IMR-90 (cell line): ENCODE results near the gene SCAF4. TPM values are rescaled to one million over a fixed set of nuclear protein-coding genes. Genes with fewer than 3 reads are reported as not detected.

Experiments used
- ATAC-seq: fragments of 200-7000 bp; cut with Tn5 transposase; 2 replicates; pipeline ENCODE4 v1.9.1; 2020; ENCODE audit warnings: low read depth, mild to moderate bottlenecking, moderate library complexity
- BruUV-seq: library from RNA; stranded (reverse); fragments of 400-500 nt; replicated peaks from 2 replicates; lab custom pipeline; 2021; lab: Mats Ljungman, UMichigan
- CTCF ChIA-PET: fragments of 300-600 bp; formaldehyde crosslinking; extraction: SDS; loops from one replicate; lab custom pipeline; 2021; ENCODE audit warnings: antibody characterized with exemption; lab: Yijun Ruan, JAX
- POLR2A ChIA-PET: fragments of 300-600 bp; sonication (Branson Sonifier 250); formaldehyde crosslinking; loops from one replicate; lab custom pipeline; 2022; ENCODE audit warnings: antibody characterized with exemption; ENCODE audit not compliant: unreplicated experiment; lab: Charles Lee
- DNase-seq: peaks from one replicate; pipeline ENCODE4 v3.0.0; 2013
- H2AFZ ChIP-seq: replicated peaks from 2 replicates; pipeline ENCODE3; 2013; ENCODE audit warnings: low read length, mild to moderate bottlenecking; ENCODE audit not compliant: poor library complexity
- H2AK5ac ChIP-seq: 2 replicates; pipeline ENCODE4 v1.6.1; 2013; ENCODE audit warnings: low read depth, low read length, inconsistent platforms
- H2AK9ac ChIP-seq: replicated peaks from 2 replicates; pipeline ENCODE3; 2013; ENCODE audit warnings: mild to moderate bottlenecking, low read depth, low read length, moderate library complexity; ENCODE audit not compliant: poor library complexity
- H2BK120ac ChIP-seq: 2 replicates; pipeline ENCODE4 v1.6.1; 2013; ENCODE audit warnings: low read depth, low read length, inconsistent platforms
- H2BK15ac ChIP-seq: 3 replicates; pipeline ENCODE4 v1.6.1; 2013; ENCODE audit warnings: low read depth, low read length, inconsistent platforms
- H2BK20ac ChIP-seq: 2 replicates; pipeline ENCODE4 v1.6.1; 2013; ENCODE audit warnings: low read depth, mild to moderate bottlenecking, inconsistent platforms, low read length, moderate library complexity
- H2BK5ac ChIP-seq: 2 replicates; pipeline ENCODE4 v1.6.1; 2013; ENCODE audit warnings: mild to moderate bottlenecking, low read depth, low read length, inconsistent platforms; ENCODE audit not compliant: poor library complexity, severe bottlenecking
- H3K14ac ChIP-seq: replicated peaks from 2 replicates; pipeline ENCODE4 v1.6.1; 2013; ENCODE audit warnings: low read depth, low read length, inconsistent platforms
- H3K18ac ChIP-seq: 2 replicates; pipeline ENCODE4 v1.6.1; 2013; ENCODE audit warnings: low read depth, low read length, control low read depth
- H3K23ac ChIP-seq: 2 replicates; pipeline ENCODE4 v1.6.1; 2013; ENCODE audit warnings: low read depth, low read length, inconsistent platforms
- H3K27ac ChIP-seq: 2 replicates; pipeline ENCODE4 v1.5.1; 2013; ENCODE audit warnings: mild to moderate bottlenecking, control low read depth, low read length; ENCODE audit not compliant: insufficient read depth
- H3K27me3 ChIP-seq: 2 replicates; pipeline ENCODE4 v1.6.1; 2013; ENCODE audit warnings: low read length; ENCODE audit not compliant: control insufficient read depth, insufficient read depth
- H3K36me3 ChIP-seq: 2 replicates; pipeline ENCODE4 v1.6.1; 2013; ENCODE audit warnings: low read length, mixed read lengths; ENCODE audit not compliant: control insufficient read depth, insufficient read depth
- H3K4ac ChIP-seq: 2 replicates; pipeline ENCODE4 v1.6.1; 2013; ENCODE audit warnings: low read depth, low read length, inconsistent platforms
- H3K4me1 ChIP-seq: 2 replicates; pipeline ENCODE4 v1.6.1; 2013; ENCODE audit warnings: low read length, mixed read lengths; ENCODE audit not compliant: control insufficient read depth, insufficient read depth
- H3K4me2 ChIP-seq: 2 replicates; pipeline ENCODE4 v1.6.1; 2013; ENCODE audit warnings: low read depth, mild to moderate bottlenecking, control low read depth, low read length, moderate library complexity
- H3K4me3 ChIP-seq: 2 replicates; pipeline ENCODE4 v1.5.1; 2013; ENCODE audit warnings: low read depth, mild to moderate bottlenecking, control low read depth, low read length, moderate library complexity; ENCODE audit not compliant: insufficient read depth
- H3K56ac ChIP-seq: 2 replicates; pipeline ENCODE4 v1.6.1; 2013; ENCODE audit warnings: low read length, inconsistent platforms; ENCODE audit not compliant: insufficient read depth; ENCODE audit errors: extremely low read depth
- H3K79me1 ChIP-seq, 2 experiments: 2 replicates each; pipeline ENCODE4 v1.6.1; 2013; ENCODE audit warnings: low read length in 2 of 2, inconsistent platforms in 1 of 2, low read depth in 1 of 2
- H3K9ac ChIP-seq: 2 replicates; pipeline ENCODE4 v1.6.1; 2013; ENCODE audit warnings: low read depth, low read length, control low read depth
- H3K9me1 ChIP-seq: 2 replicates; pipeline ENCODE4 v1.6.1; 2013; ENCODE audit warnings: low read length, inconsistent platforms; ENCODE audit not compliant: insufficient read depth
- H3K9me3 ChIP-seq: 2 replicates; pipeline ENCODE4 v1.6.1; 2013; ENCODE audit warnings: low read length; ENCODE audit not compliant: control insufficient read depth, insufficient read depth
- H4K20me1 ChIP-seq: 2 replicates; pipeline ENCODE4 v1.6.1; 2013; ENCODE audit warnings: low read length, inconsistent platforms; ENCODE audit not compliant: insufficient read depth
- H4K5ac ChIP-seq: 2 replicates; pipeline ENCODE4 v1.6.1; 2013; ENCODE audit warnings: mild to moderate bottlenecking, low read depth, low read length, control low read depth
- H4K8ac ChIP-seq, 2 experiments: 2 replicates each; pipeline ENCODE4 v1.6.1; 2013; ENCODE audit warnings: low read depth in 2 of 2, low read length in 2 of 2, control low read depth in 1 of 2, inconsistent platforms in 1 of 2
- H4K91ac ChIP-seq: 2 replicates; pipeline ENCODE4 v1.6.1; 2013; ENCODE audit warnings: low read depth, low read length, inconsistent platforms; ENCODE audit not compliant: insufficient read depth
- BHLHE40 ChIP-seq: fragments of 150-350 bp; IDR thresholded peaks from 2 replicates; pipeline ENCODE4 v1.6.1; 2016; ENCODE audit warnings: mild to moderate bottlenecking, low read depth, low read length
- CEBPB ChIP-seq: IDR thresholded peaks from 2 replicates; pipeline ENCODE4 v1.6.1; 2012; ENCODE audit warnings: low read depth, low read length, improper control_type of control experiment
- CHD1 ChIP-seq: IDR thresholded peaks from 2 replicates; pipeline ENCODE4 v1.6.1; 2012; ENCODE audit warnings: low read depth, low read length, improper control_type of control experiment
- CTCF ChIP-seq: conservative IDR thresholded peaks from 2 replicates; pipeline ENCODE4 v1.5.1; 2012; ENCODE audit warnings: mild to moderate bottlenecking, low read depth, low read length, improper control_type of control experiment
- FOS ChIP-seq: fragments of 150-350 bp; IDR thresholded peaks from 2 replicates; pipeline ENCODE4 v1.6.1; 2016; ENCODE audit warnings: low read depth, low read length
- MAFK ChIP-seq: IDR thresholded peaks from 2 replicates; pipeline ENCODE4 v1.6.1; 2012; ENCODE audit warnings: low read depth, low read length, improper control_type of control experiment
- MAZ ChIP-seq: IDR thresholded peaks from 2 replicates; pipeline ENCODE4 v1.6.1; 2012; ENCODE audit warnings: low read depth, mild to moderate bottlenecking, low read length, improper control_type of control experiment, moderate library complexity, borderline replicate concordance
- MXI1 ChIP-seq: IDR thresholded peaks from 2 replicates; pipeline ENCODE4 v1.6.1; 2012; ENCODE audit warnings: low read depth, mild to moderate bottlenecking, low read length, moderate library complexity, borderline replicate concordance
- NFE2L2 ChIP-seq: fragments of 150-350 bp; IDR thresholded peaks from 2 replicates; pipeline ENCODE4 v1.6.1; 2016; ENCODE audit warnings: low read depth, mild to moderate bottlenecking, low read length
- POLR2A ChIP-seq: IDR thresholded peaks from 2 replicates; pipeline ENCODE4 v1.6.1; 2012; ENCODE audit warnings: mild to moderate bottlenecking, low read depth, low read length
- RAD21 ChIP-seq: IDR thresholded peaks from 2 replicates; pipeline ENCODE4 v1.6.1; 2012; ENCODE audit warnings: low read length, improper control_type of control experiment
- RCOR1 ChIP-seq: IDR thresholded peaks from 2 replicates; pipeline ENCODE4 v1.6.1; 2012; ENCODE audit warnings: mild to moderate bottlenecking, low read length, improper control_type of control experiment; ENCODE audit not compliant: insufficient replicate concordance
- RFX5 ChIP-seq: IDR thresholded peaks from 2 replicates; pipeline ENCODE4 v1.8.0; 2012; ENCODE audit warnings: low read depth, mild to moderate bottlenecking, low read length, moderate library complexity
- SMC3 ChIP-seq: fragments of 150-350 bp; IDR thresholded peaks from 2 replicates; pipeline ENCODE4 v1.6.1; 2016; ENCODE audit warnings: low read depth, mild to moderate bottlenecking, antibody characterized with exemption, low read length, moderate library complexity
- USF2 ChIP-seq: fragments of 150-350 bp; IDR thresholded peaks from 2 replicates; pipeline ENCODE4 v1.6.1; 2017; ENCODE audit warnings: mild to moderate bottlenecking, antibody characterized with exemption, low read length, low read depth
- WGBS, 2 experiments: methylation state at CpG; one replicate each; pipeline versions ENCODE4 v1.1.5 to v1.1.7; 2013; ENCODE audit warnings: missing lambda C conversion rate in 2 of 2; ENCODE audit not compliant: insufficient read length in 1 of 2; ENCODE audit errors: extremely low coverage in 2 of 2; 5-methylcytosine and 5-hydroxymethylcytosine counted together
- dilution Hi-C: fragments of 300-500 bp; cut with HindIII; formaldehyde crosslinking; loops from one replicate; pipeline ENCODE4 v1.14.3; 2018; ENCODE audit warnings: low sequenced_read_pairs; ENCODE audit not compliant: unreplicated experiment
- in situ Hi-C: fragments of 300-500 bp; cut with MboI; formaldehyde crosslinking; loops from 3 replicates; pipeline ENCODE4 v1.14.3; 2019; ENCODE audit warnings: low sequenced_read_pairs, inconsistent platforms, mixed read lengths
- intact Hi-C: fragments of 100-400 bp; cut with micrococcal nuclease; formaldehyde crosslinking; loops from 2 replicates; pipeline ENCODE4 v1.10.0; 2022
- polyA plus RNA-seq, 3 experiments: library from polyadenylated mRNA; depleted of rRNA; stranded (reverse); fragments of >200 nt; gene quantifications; 2 replicates each; pipeline ENCODE4 v1.2.3, GENCODE V29; 2012; ENCODE audit warnings: low replicate concordance in 1 of 3
- total RNA-seq: library from RNA; depleted of rRNA; stranded (reverse); fragments of >200 nt; gene quantifications from 2 replicates; pipeline ENCODE4 v1.2.3, GENCODE V29; 2012
- TF ChIP-seq, protein P1 (sequence below): fragments of 150-350 bp; IDR thresholded peaks from 2 replicates; pipeline ENCODE4 v1.6.1; 2016; ENCODE audit warnings: low read depth, mild to moderate bottlenecking, low read length, moderate library complexity, borderline replicate concordance

The SCAF4 gene
- total and polyA plus RNA-seq, 2 of the 4 experiments (the other 2 are of a cell fraction): 2.7 to 12.1 TPM

- Histone ChIP-seq H4K8ac (no peak overlapping the region), H2AK9ac (no peak overlapping the region), H3K18ac (no peak overlapping the region), H2BK15ac (no peak overlapping the region), H3K9me3 (no peaks in the 10 kb centered on the region), H3K4me1 (peaks cover 9% of the 10 kb centered on the region), H3K23ac (no peak overlapping the region; the same call in 1 of the 2 replicates), H2AFZ (no peak overlapping the region), H3K4ac (no peak overlapping the region), H2BK5ac (peak overlapping the region; percentile 14), H4K5ac (no peak overlapping the region), H4K20me1 (peaks cover 66% of the 10 kb centered on the region), H3K56ac (no peak overlapping the region), H4K91ac (no peak overlapping the region), H3K4me3 (no peak overlapping the region), H3K27ac (no peak overlapping the region), H3K9me1 (no peaks in the 10 kb centered on the region; the same call in 1 of the 2 replicates), H2BK120ac (no peak overlapping the region), H3K79me1 (peaks cover 3 to 35% of the 10 kb centered on the region in 2 experiments; a peak in 2 of 4 replicates), H3K4me2 (no peak overlapping the region; the same call in 1 of the 2 replicates), H3K27me3 (no peaks in the 10 kb centered on the region), H3K9ac (no peak overlapping the region), H3K36me3 (peaks cover under 1% of the 10 kb centered on the region; the same call in 1 of the 2 replicates), H2AK5ac (no peak overlapping the region), H2BK20ac (no peak overlapping the region), H3K14ac (no peak overlapping the region)
- dilution Hi-C loops: no loop called here
- ChIA-PET CTCF (no interaction called here), POLR2A (no interaction called here)
- in situ Hi-C loops: no loop called here
- BruUV-seq: TSS peak; percentile 11
- 56% methylated on average over 1 of the region's 5 CpGs; no CpG with 5 or more reads in 1 of the 2 experiments for WGBS, 2 experiments
- no peak; the same call in 1 of the 2 replicates for ATAC-seq
- intact Hi-C loops: loop anchor here (2.0 kb wide), 1 partner anchor 14 kb away; no protein-coding TSS in a partner anchor
- no peak for DNase-seq
- TF ChIP-seq, protein P1, sequence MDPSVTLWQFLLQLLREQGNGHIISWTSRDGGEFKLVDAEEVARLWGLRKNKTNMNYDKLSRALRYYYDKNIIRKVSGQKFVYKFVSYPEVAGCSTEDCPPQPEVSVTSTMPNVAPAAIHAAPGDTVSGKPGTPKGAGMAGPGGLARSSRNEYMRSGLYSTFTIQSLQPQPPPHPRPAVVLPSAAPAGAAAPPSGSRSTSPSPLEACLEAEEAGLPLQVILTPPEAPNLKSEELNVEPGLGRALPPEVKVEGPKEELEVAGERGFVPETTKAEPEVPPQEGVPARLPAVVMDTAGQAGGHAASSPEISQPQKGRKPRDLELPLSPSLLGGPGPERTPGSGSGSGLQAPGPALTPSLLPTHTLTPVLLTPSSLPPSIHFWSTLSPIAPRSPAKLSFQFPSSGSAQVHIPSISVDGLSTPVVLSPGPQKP: no peak
- TF ChIP-seq RFX5 (no peak), USF2 (no peak), RCOR1 (no peak), BHLHE40 (no peak), RAD21 (no peak), CTCF (no peak), CHD1 (no peak), MXI1 (no peak), SMC3 (no peak), CEBPB (no peak), MAFK (no peak), NFE2L2 (no peak), FOS (no peak), MAZ (no peak), POLR2A (no peak)
These were observed 17.1 kb downstream of the SCAF4 start for GRCh38 chr21:31714741-31715365.
